Endothelial cell of umbilical vein (primary cell): ENCODE data around the gene CDYL. TPM values are rescaled to one million over a fixed set of nuclear protein-coding genes. Genes with fewer than 3 reads are reported as not detected.

Experiments used
- BruUV-seq: library from RNA; stranded (reverse); fragments of 400-500 nt; replicated peaks from 2 replicates; lab custom pipeline; 2021; lab: Mats Ljungman, UMichigan
- CTCF ChIA-PET: fragments of 300-600, 350-600 bp; sonication (Branson Sonifier 250); formaldehyde crosslinking; loops from one replicate; lab custom pipeline; 2021; ENCODE audit warnings: antibody characterized with exemption, inconsistent platforms; lab: Charles Lee
- POLR2A ChIA-PET: fragments of 300-600, 350-600 bp; sonication (Branson Sonifier 250); formaldehyde crosslinking; loops from one replicate; lab custom pipeline; 2021; ENCODE audit warnings: antibody characterized with exemption, inconsistent platforms; lab: Charles Lee
- DNase-seq: peaks from one replicate; pipeline ENCODE4 v3.0.0-alpha.2; 2011; ENCODE audit warnings: low read depth, low spot score
- FAIRE-seq: peaks from 2 replicates; lab custom pipeline; 2011; peaks lifted over from hg19 to GRCh38; lab: Jason Lieb, UNC
- H2AFZ ChIP-seq: 2 replicates; pipeline ENCODE4 v1.6.0; 2012; ENCODE audit warnings: low read depth, low read length, control low read depth, inconsistent platforms
- H3K27ac ChIP-seq: 2 replicates; pipeline ENCODE4 v1.5.1; 2011; ENCODE audit warnings: low read depth, mild to moderate bottlenecking, control low read depth, low read length, moderate library complexity; ENCODE audit not compliant: insufficient read depth
- H3K27me3 ChIP-seq, 2 experiments: 2 replicates each; pipeline versions ENCODE4 v1.6.0 to v1.6.1; 2011; ENCODE audit warnings: low read length in 2 of 2, mixed read lengths in 1 of 2; ENCODE audit not compliant: control insufficient read depth in 2 of 2, insufficient read depth in 2 of 2
- H3K36me3 ChIP-seq, 2 experiments: 2 replicates in 1 of 2; 3 replicates in 1 of 2; pipeline ENCODE4 v1.5.1; 2011; ENCODE audit warnings: low read length in 2 of 2, mild to moderate bottlenecking in 1 of 2, moderate library complexity in 1 of 2; ENCODE audit not compliant: control insufficient read depth in 2 of 2, insufficient read depth in 2 of 2; ENCODE audit errors: extremely low read depth in 1 of 2
- H3K4me1 ChIP-seq: 3 replicates; pipeline ENCODE4 v1.5.1; 2011; ENCODE audit warnings: mild to moderate bottlenecking, low read length; ENCODE audit not compliant: control insufficient read depth, insufficient read depth; ENCODE audit errors: extremely low read depth
- H3K4me2 ChIP-seq: 2 replicates; pipeline ENCODE4 v1.6.1; 2011; ENCODE audit warnings: low read length, control low read depth, mixed read lengths; ENCODE audit not compliant: insufficient read depth
- H3K4me3 ChIP-seq, 3 experiments: fragments of 200-600 bp in 1 of 3; sonication (generic), shearing (Covaris generic) in 1 of 3; replicated peaks in 1 of 3; 2 replicates each; pipeline ENCODE4 v1.5.1; 2011 to 2016; ENCODE audit warnings: control low read depth in 3 of 3, low read length in 3 of 3, mild to moderate bottlenecking in 2 of 3, inconsistent platforms in 1 of 3, low read depth in 1 of 3, moderate library complexity in 1 of 3; ENCODE audit not compliant: insufficient read depth in 1 of 3
- H3K79me2 ChIP-seq: 2 replicates; pipeline ENCODE4 v1.6.0; 2012; ENCODE audit warnings: low read length, inconsistent platforms; ENCODE audit not compliant: control insufficient read depth, insufficient read depth
- H3K9ac ChIP-seq: replicated peaks from 2 replicates; pipeline ENCODE3; 2011; ENCODE audit warnings: low read length, control low read depth; ENCODE audit not compliant: insufficient read depth; ENCODE audit errors: extremely low read depth
- H3K9me1 ChIP-seq: replicated peaks from 3 replicates; pipeline ENCODE4 v1.6.0; 2011; ENCODE audit warnings: mild to moderate bottlenecking, low read length; ENCODE audit not compliant: control insufficient read depth, insufficient read depth; ENCODE audit errors: extremely low read depth
- H3K9me3 ChIP-seq: replicated peaks from 2 replicates; pipeline ENCODE4 v1.5.1; 2012; ENCODE audit warnings: low read length, inconsistent platforms; ENCODE audit not compliant: control insufficient read depth, insufficient read depth
- H4K20me1 ChIP-seq: replicated peaks from 2 replicates; pipeline ENCODE3; 2011; ENCODE audit warnings: mild to moderate bottlenecking, low read length; ENCODE audit not compliant: control insufficient read depth, insufficient read depth; ENCODE audit errors: extremely low read depth
- CTCF ChIP-seq, 2 donors: IDR thresholded peaks; 1 replicate in 1 of 2; 2 replicates in 1 of 2; pipeline ENCODE4 v1.5.1; 2011; ENCODE audit warnings: low read length in 2 of 2, mild to moderate bottlenecking in 2 of 2, moderate library complexity in 2 of 2, control low read depth in 1 of 2, inconsistent platforms in 1 of 2, low read depth in 1 of 2; ENCODE audit not compliant: insufficient read depth in 1 of 2; ENCODE audit errors: extremely low read depth in 1 of 2
- EZH2 ChIP-seq: IDR thresholded peaks from 2 replicates; pipeline ENCODE4 v1.6.1; 2012; ENCODE audit warnings: borderline replicate concordance, low read depth, mild to moderate bottlenecking, moderate library complexity, low read length, inconsistent platforms; ENCODE audit not compliant: severe bottlenecking
- FOS ChIP-seq: IDR thresholded peaks from 2 replicates; pipeline ENCODE4 v1.6.1; 2011; ENCODE audit warnings: mild to moderate bottlenecking, low read length, moderate library complexity, borderline replicate concordance; ENCODE audit not compliant: insufficient read depth
- GATA2 ChIP-seq: IDR thresholded peaks from 2 replicates; pipeline ENCODE4 v1.7.0; 2011; ENCODE audit warnings: low read depth, mild to moderate bottlenecking, moderate library complexity, mixed read lengths, low read length; ENCODE audit not compliant: insufficient read length, insufficient read depth
- JUN ChIP-seq: IDR thresholded peaks from 2 replicates; pipeline ENCODE4 v1.6.1; 2011; ENCODE audit warnings: borderline replicate concordance, low read depth; ENCODE audit not compliant: insufficient read length, insufficient read depth
- MAX ChIP-seq: IDR thresholded peaks from 2 replicates; pipeline ENCODE4 v1.6.1; 2011; ENCODE audit not compliant: insufficient read depth, insufficient read length
- MYC ChIP-seq: IDR thresholded peaks from one replicate; pipeline ENCODE4 v1.6.1; 2011; ENCODE audit warnings: mild to moderate bottlenecking, low read depth, low read length
- POLR2A ChIP-seq: IDR thresholded peaks from 2 replicates; pipeline ENCODE4 v1.6.1; 2012; ENCODE audit warnings: low read depth, mild to moderate bottlenecking, control low read depth, low read length
- POLR2AphosphoS5 ChIP-seq: IDR thresholded peaks from 2 replicates; pipeline ENCODE4 v1.6.1; 2012; ENCODE audit warnings: low read depth, mild to moderate bottlenecking, control low read depth, low read length, moderate library complexity; ENCODE audit not compliant: insufficient read depth
- dilution Hi-C: fragments of 300-500 bp; cut with MboI; formaldehyde crosslinking; loops from one replicate; pipeline ENCODE4 v1.15.0; 2019; ENCODE audit warnings: low sequenced_read_pairs; ENCODE audit not compliant: extremely low pct_ligation_motif_present
- intact Hi-C: fragments of 100-400 bp; cut with micrococcal nuclease; formaldehyde crosslinking; loops from one replicate; pipeline ENCODE4 v1.10.0; 2022
- polyA plus RNA-seq, 4 experiments: library from polyadenylated mRNA; depleted of rRNA in 3 of 4; stranded (reverse) in 3 of 4; unstranded in 1 of 4; fragments of >200 nt; gene quantifications; 2 replicates each; pipeline versions ENCODE4 v1.2.1 to v1.2.3, GENCODE V29; 2011 to 2012; ENCODE audit warnings: missing spikeins in 1 of 4
- total RNA-seq: library from RNA; stranded (reverse); gene quantifications from 2 replicates; pipeline ENCODE4 v1.2.3, GENCODE V29; 2021

CDYL gene
- total and polyA plus RNA-seq, 2 donors (not counting 3 experiments of a cell fraction or from before 2014, with no cell fraction given): 10.2 to 35.6 TPM

GRCh38 chr6:4888841-4889240 lies 112.6 kb downstream of the CDYL start:
- dilution Hi-C loops (no loop called here), intact Hi-C loops (no loop called here)
- no peaks in the 10 kb centered on the region for H3K4me1 ChIP-seq
- ChIA-PET POLR2A (no interaction called here), CTCF (no interaction called here)
- no peaks in the 10 kb centered on the region for H3K9me1 ChIP-seq
- no peaks in the 10 kb centered on the region for H3K9me3 ChIP-seq
- no peak overlapping the region for H3K9ac ChIP-seq
- DNase-seq (no peak), FAIRE-seq (no peak)
- TF ChIP-seq POLR2A (no peak), MYC (no peak), JUN (no peak), MAX (no peak), CTCF (IDR thresholded peaks at IDR 0.05; ENCODE audit: extremely low read depth in 1 of 2, insufficient read depth in 1 of 2, low read depth in 1 of 2, low read length in 2 of 2) (no peak), FOS (no peak), EZH2 (no peak), POLR2AphosphoS5 (no peak), GATA2 (no peak)
- no peak overlapping the region for H3K27ac ChIP-seq
- peaks cover 7% of the 10 kb centered on the region for H4K20me1 ChIP-seq
- H3K79me2 ChIP-seq: peaks cover 39% of the 10 kb centered on the region
- BruUV-seq: no TSS peak
- peaks cover 0 to 5% of the 10 kb centered on the region in 2 experiments for H3K36me3 ChIP-seq
- no peaks in the 10 kb centered on the region for H3K27me3 ChIP-seq
- H3K4me2 ChIP-seq: no peak overlapping the region
- H2AFZ ChIP-seq: no peak overlapping the region
- no peak overlapping the region for H3K4me3 ChIP-seq
